ENCODE measurements around the gene GRXCR1.

DNA sequence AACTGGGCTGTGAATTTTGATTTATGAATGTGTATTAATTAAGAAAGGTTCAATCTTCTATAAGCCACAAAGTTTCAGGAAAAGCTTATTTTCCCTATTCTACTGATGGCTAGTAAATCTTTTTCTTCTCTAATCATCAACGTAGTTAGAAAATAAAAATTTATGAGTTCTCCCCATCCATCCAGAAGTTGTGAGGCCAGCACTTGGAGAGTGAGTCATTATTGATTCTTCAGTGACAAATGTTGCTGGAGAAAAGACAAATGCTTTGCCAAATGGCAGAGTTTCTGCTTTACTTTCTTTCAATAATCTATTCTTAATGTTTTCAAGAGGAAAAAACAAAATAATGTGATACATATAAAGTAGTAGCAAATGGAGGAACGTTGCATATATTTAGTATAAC is 11.3 kb upstream of the GRXCR1 start:
- TF ChIP-seq, protein P1, sequence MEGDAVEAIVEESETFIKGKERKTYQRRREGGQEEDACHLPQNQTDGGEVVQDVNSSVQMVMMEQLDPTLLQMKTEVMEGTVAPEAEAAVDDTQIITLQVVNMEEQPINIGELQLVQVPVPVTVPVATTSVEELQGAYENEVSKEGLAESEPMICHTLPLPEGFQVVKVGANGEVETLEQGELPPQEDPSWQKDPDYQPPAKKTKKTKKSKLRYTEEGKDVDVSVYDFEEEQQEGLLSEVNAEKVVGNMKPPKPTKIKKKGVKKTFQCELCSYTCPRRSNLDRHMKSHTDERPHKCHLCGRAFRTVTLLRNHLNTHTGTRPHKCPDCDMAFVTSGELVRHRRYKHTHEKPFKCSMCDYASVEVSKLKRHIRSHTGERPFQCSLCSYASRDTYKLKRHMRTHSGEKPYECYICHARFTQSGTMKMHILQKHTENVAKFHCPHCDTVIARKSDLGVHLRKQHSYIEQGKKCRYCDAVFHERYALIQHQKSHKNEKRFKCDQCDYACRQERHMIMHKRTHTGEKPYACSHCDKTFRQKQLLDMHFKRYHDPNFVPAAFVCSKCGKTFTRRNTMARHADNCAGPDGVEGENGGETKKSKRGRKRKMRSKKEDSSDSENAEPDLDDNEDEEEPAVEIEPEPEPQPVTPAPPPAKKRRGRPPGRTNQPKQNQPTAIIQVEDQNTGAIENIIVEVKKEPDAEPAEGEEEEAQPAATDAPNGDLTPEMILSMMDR (IDR thresholded peaks at IDR 0.05) = no peak
- TF ChIP-seq POLR2AphosphoS5 (IDR thresholded peaks at IDR 0.05; ENCODE audit: low read depth, low read length) = no peak

All from Panc1 (cell line).